HepG2 (cell line): ENCODE results near the gene SYTL2. TPM values are rescaled to one million over a fixed set of nuclear protein-coding genes. Genes with fewer than 3 reads are reported as not detected.

Source experiments
- AHR ChIP-seq: IDR thresholded peaks from 2 replicates; pipeline ENCODE4 v1.6.1; 2018; ENCODE audit warnings: missing genetic modification reagents, missing compliant biosample characterization
- DMAP1 ChIP-seq: IDR thresholded peaks from 2 replicates; pipeline ENCODE4 v1.6.1; 2016
- HMG20B ChIP-seq: conservative IDR thresholded peaks from 2 replicates; pipeline ENCODE4 v1.6.1; 2016; ENCODE audit warnings: missing genetic modification reagents, missing compliant biosample characterization
- HOXD1 ChIP-seq: sonication (generic); formaldehyde crosslinking; IDR thresholded peaks from 2 replicates; pipeline ENCODE4 v1.5.0; 2020; ENCODE audit warnings: missing genetic modification reagents
- JARID2 ChIP-seq: sonication (generic); formaldehyde crosslinking; IDR thresholded peaks from 2 replicates; pipeline ENCODE4 v1.8.1; 2023; ENCODE audit warnings: missing genetic modification reagents, inconsistent platforms; ENCODE audit not compliant: insufficient replicate concordance
- JUN ChIP-seq: sonication (generic); formaldehyde crosslinking; IDR thresholded peaks from 2 replicates; pipeline ENCODE4 v1.4.0; 2020; ENCODE audit warnings: mild to moderate bottlenecking, missing genetic modification reagents
- KLF9 ChIP-seq: IDR thresholded peaks from 2 replicates; pipeline ENCODE4 v1.6.1; 2016; ENCODE audit warnings: low read depth
- NONO ChIP-seq, 2 experiments: fragments of 450-650 bp in 1 of 2; sonication (generic) in 1 of 2; formaldehyde crosslinking in 1 of 2; IDR thresholded peaks in 1 of 2; conservative IDR thresholded peaks in 1 of 2; 2 replicates each; pipeline versions ENCODE4 v1.6.1 to v1.8.0; 2017 to 2022; ENCODE audit warnings: mild to moderate bottlenecking in 1 of 2, missing genetic modification reagents in 1 of 2, moderate library complexity in 1 of 2
- POLR2A ChIP-seq, 2 experiments: IDR thresholded peaks; 2 replicates each; pipeline ENCODE4 v1.6.1; 2011; ENCODE audit warnings: low read depth in 2 of 2, low read length in 2 of 2, mild to moderate bottlenecking in 1 of 2, moderate library complexity in 1 of 2; ENCODE audit not compliant: insufficient read depth in 1 of 2
- RFX5 ChIP-seq: IDR thresholded peaks from 2 replicates; pipeline ENCODE4 v1.6.1; 2011; ENCODE audit warnings: low read depth, low read length, improper control_type of control experiment
- TARDBP ChIP-seq: sonication (generic); formaldehyde crosslinking; IDR thresholded peaks from 2 replicates; pipeline ENCODE4 v1.8.0; 2022; ENCODE audit warnings: mild to moderate bottlenecking, missing genetic modification reagents
- TP53 ChIP-seq: sonication (generic); formaldehyde crosslinking; conservative IDR thresholded peaks from 2 replicates; pipeline ENCODE4 v1.4.0; 2020; ENCODE audit warnings: missing genetic modification reagents
- U2AF1 ChIP-seq: fragments of 200-400 bp; formaldehyde crosslinking; optimal IDR thresholded peaks from 2 replicates; pipeline ENCODE3; 2017; ENCODE audit warnings: mild to moderate bottlenecking, low read depth, low read length
- ZC3H13 ChIP-seq: sonication (generic); formaldehyde crosslinking; IDR thresholded peaks from 2 replicates; pipeline ENCODE4 v1.8.1; 2023; ENCODE audit warnings: mild to moderate bottlenecking, missing genetic modification reagents, moderate library complexity
- ZC3H4 ChIP-seq: sonication (generic); formaldehyde crosslinking; IDR thresholded peaks from 2 replicates; pipeline ENCODE4 v1.4.0; 2020; ENCODE audit warnings: missing genetic modification reagents, borderline replicate concordance
- ZKSCAN1 ChIP-seq: fragments of 150-350 bp; IDR thresholded peaks from 2 replicates; pipeline ENCODE4 v1.6.1; 2014; ENCODE audit warnings: low read length
- ZNF101 ChIP-seq: sonication (generic); formaldehyde crosslinking; IDR thresholded peaks from 2 replicates; pipeline ENCODE4 v1.4.0; 2020; ENCODE audit warnings: mild to moderate bottlenecking, low read depth, missing genetic modification reagents, borderline replicate concordance
- ZNF17 ChIP-seq: sonication (generic); formaldehyde crosslinking; IDR thresholded peaks from 2 replicates; pipeline ENCODE4 v1.5.0; 2020; ENCODE audit warnings: mild to moderate bottlenecking, missing genetic modification reagents
- ZNF343 ChIP-seq: sonication (generic); formaldehyde crosslinking; IDR thresholded peaks from 2 replicates; pipeline ENCODE4 v1.4.0; 2020; ENCODE audit warnings: mild to moderate bottlenecking, missing genetic modification reagents
- ZNF451 ChIP-seq: sonication (generic); formaldehyde crosslinking; IDR thresholded peaks from 2 replicates; pipeline ENCODE4 v1.5.0; 2020; ENCODE audit warnings: mild to moderate bottlenecking, missing genetic modification reagents
- ZNF460 ChIP-seq: sonication (generic); formaldehyde crosslinking; IDR thresholded peaks from 2 replicates; pipeline ENCODE4 v1.5.1; 2020; ENCODE audit warnings: missing genetic modification reagents, mild to moderate bottlenecking, borderline replicate concordance
- ZNF501 ChIP-seq: sonication (generic); formaldehyde crosslinking; IDR thresholded peaks from 2 replicates; pipeline ENCODE4 v1.5.1; 2020; ENCODE audit warnings: mild to moderate bottlenecking, moderate library complexity, missing genetic modification reagents
- ZNF614 ChIP-seq: IDR thresholded peaks from 2 replicates; pipeline ENCODE4 v1.6.1; 2018; ENCODE audit warnings: missing biosample characterization, missing genetic modification reagents, inconsistent platforms, borderline replicate concordance
- ZNF7 ChIP-seq: IDR thresholded peaks from 2 replicates; pipeline ENCODE4 v1.6.1; 2016; ENCODE audit warnings: missing biosample characterization, missing genetic modification reagents
- ZNF782 ChIP-seq: sonication (generic); formaldehyde crosslinking; IDR thresholded peaks from 2 replicates; pipeline ENCODE4 v1.4.0; 2020; ENCODE audit warnings: missing genetic modification reagents, mild to moderate bottlenecking, borderline replicate concordance
- ZSCAN25 ChIP-seq: sonication (generic); formaldehyde crosslinking; IDR thresholded peaks from 2 replicates; pipeline ENCODE4 v1.8.0; 2022; ENCODE audit warnings: mild to moderate bottlenecking, missing genetic modification reagents
- ZSCAN9 ChIP-seq: IDR thresholded peaks from 2 replicates; pipeline ENCODE4 v1.6.1; 2016; ENCODE audit warnings: borderline replicate concordance
- polyA plus RNA-seq, 8 experiments: library from polyadenylated mRNA; depleted of rRNA in 3 of 8; stranded (reverse) in 7 of 8; unstranded in 1 of 8; fragments of >200 nt; fragmentation: Illumina TruSeq in 4 of 8; extraction: Trizol in 4 of 8; gene quantifications; 2 replicates each; pipeline versions ENCODE4 v1.2.1 to v1.2.3, GENCODE V29; 2011 to 2016; ENCODE audit warnings: low read depth in 4 of 8, missing spikeins in 1 of 8, mixed read lengths in 1 of 8; ENCODE audit not compliant: insufficient read depth in 1 of 8
- total RNA-seq, 5 experiments: library from RNA; depleted of rRNA; stranded (reverse); fragments of >200 nt; fragmentation: Illumina TruSeq; extraction: Trizol; gene quantifications; 2 replicates each; pipeline ENCODE4 v1.2.3, GENCODE V29; 2016; ENCODE audit warnings: low read depth in 1 of 5
- TF ChIP-seq, protein P1 (sequence below): sonication (generic); formaldehyde crosslinking; IDR thresholded peaks from 2 replicates; pipeline ENCODE4 v1.4.0; 2020; ENCODE audit warnings: mild to moderate bottlenecking, missing genetic modification reagents
- TF ChIP-seq, protein P2 (sequence below): sonication (generic); formaldehyde crosslinking; IDR thresholded peaks from 2 replicates; pipeline ENCODE4 v1.4.0; 2020; ENCODE audit warnings: missing genetic modification reagents

Gene SYTL2
- total and polyA plus RNA-seq, 2 of the 13 experiments (the other 11 are each of a cell fraction or from before 2014, with no cell fraction given) = 0.77 to 0.90 TPM

DNA sequence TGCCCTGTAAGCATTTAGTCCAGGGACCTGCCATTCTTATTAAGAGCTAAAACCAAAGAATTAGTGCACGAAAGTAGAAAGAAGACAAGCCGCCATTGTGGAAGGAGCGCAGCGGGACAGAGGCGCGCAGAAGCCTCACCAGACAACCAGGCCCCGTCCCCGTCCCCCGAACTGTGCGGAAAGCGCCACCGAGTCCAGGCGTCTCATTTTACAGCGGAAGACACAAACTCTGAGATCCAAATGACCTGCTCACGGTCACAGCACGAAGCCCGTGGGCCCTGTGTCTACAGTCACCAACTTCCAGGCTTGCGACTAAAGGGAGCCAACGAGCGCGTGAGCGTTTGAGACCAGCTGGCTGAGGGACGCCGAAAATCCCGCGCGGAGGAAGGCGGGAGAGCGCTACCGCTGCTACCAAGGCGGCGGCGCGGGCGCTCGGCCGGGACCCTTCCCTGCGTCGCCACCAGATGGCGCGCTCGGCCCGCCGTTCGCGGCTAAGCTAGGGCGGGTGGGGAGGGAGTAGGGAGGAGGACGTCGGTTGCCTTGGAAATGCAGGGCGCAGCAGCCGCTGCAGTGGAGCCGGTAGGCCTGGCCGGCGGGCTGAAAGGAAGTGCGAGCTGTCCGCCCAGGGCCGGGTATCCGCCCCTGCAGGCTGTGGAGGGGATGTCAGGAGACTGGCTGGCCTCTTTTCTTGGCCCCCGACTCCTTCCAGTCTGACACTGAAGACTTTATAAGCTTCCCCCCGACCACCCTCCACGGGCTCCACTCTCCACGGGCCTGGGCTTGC is 43.8 kb upstream of the SYTL2 start (continued):
- TF ChIP-seq RFX5 (no peak), ZNF17 (CRISPR knock-in tag) (no peak), HOXD1 (no peak), ZSCAN25 (CRISPR knock-in tag) (peak; percentile 96), U2AF1 (no peak), ZNF451 (CRISPR knock-in tag) (peak; percentile 79), TP53 (no peak), AHR (CRISPR knock-in tag) (peak; percentile 78; the same call in 1 of the 2 replicates), POLR2A (IDR thresholded peaks at IDR 0.05; ENCODE audit: insufficient read depth in 1 of 2, low read depth in 2 of 2, low read length in 2 of 2) (peak; percentile 50 to 75; a peak in 2 of 4 replicates), ZNF343 (CRISPR knock-in tag) (peak; percentile 88; the same call in 1 of the 2 replicates), ZKSCAN1 (no peak), NONO (IDR thresholded peaks at IDR 0.05) (no peak), NONO (CRISPR knock-in tag; conservative IDR thresholded peaks at IDR 0.05) (peak; percentile 86), JUN (CRISPR knock-in tag) (peak; percentile 64; the same call in 1 of the 2 replicates), TARDBP (CRISPR knock-in tag) (peak; percentile 63; the same call in 1 of the 2 replicates), HMG20B (no peak), ZNF614 (peak; percentile 91; the same call in 1 of the 2 replicates), ZC3H13 (CRISPR knock-in tag) (peak; percentile 68; the same call in 1 of the 2 replicates), JARID2 (CRISPR knock-in tag) (peak; percentile 52), ZNF782 (CRISPR knock-in tag) (peak; percentile 65; the same call in 1 of the 2 replicates), ZNF501 (CRISPR knock-in tag) (peak; percentile 90; the same call in 1 of the 2 replicates), KLF9 (no peak), ZNF101 (CRISPR knock-in tag) (no peak), ZNF460 (CRISPR knock-in tag) (no peak), ZSCAN9 (CRISPR knock-in tag) (peak; percentile 67; the same call in 1 of the 2 replicates), DMAP1 (peak; percentile 90), ZC3H4 (no peak), ZNF7 (CRISPR knock-in tag) (no peak)
- TF ChIP-seq, protein P1, sequence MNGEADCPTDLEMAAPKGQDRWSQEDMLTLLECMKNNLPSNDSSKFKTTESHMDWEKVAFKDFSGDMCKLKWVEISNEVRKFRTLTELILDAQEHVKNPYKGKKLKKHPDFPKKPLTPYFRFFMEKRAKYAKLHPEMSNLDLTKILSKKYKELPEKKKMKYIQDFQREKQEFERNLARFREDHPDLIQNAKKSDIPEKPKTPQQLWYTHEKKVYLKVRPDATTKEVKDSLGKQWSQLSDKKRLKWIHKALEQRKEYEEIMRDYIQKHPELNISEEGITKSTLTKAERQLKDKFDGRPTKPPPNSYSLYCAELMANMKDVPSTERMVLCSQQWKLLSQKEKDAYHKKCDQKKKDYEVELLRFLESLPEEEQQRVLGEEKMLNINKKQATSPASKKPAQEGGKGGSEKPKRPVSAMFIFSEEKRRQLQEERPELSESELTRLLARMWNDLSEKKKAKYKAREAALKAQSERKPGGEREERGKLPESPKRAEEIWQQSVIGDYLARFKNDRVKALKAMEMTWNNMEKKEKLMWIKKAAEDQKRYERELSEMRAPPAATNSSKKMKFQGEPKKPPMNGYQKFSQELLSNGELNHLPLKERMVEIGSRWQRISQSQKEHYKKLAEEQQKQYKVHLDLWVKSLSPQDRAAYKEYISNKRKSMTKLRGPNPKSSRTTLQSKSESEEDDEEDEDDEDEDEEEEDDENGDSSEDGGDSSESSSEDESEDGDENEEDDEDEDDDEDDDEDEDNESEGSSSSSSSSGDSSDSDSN (CRISPR knock-in tag) = peak; percentile 95
- TF ChIP-seq, protein P2, sequence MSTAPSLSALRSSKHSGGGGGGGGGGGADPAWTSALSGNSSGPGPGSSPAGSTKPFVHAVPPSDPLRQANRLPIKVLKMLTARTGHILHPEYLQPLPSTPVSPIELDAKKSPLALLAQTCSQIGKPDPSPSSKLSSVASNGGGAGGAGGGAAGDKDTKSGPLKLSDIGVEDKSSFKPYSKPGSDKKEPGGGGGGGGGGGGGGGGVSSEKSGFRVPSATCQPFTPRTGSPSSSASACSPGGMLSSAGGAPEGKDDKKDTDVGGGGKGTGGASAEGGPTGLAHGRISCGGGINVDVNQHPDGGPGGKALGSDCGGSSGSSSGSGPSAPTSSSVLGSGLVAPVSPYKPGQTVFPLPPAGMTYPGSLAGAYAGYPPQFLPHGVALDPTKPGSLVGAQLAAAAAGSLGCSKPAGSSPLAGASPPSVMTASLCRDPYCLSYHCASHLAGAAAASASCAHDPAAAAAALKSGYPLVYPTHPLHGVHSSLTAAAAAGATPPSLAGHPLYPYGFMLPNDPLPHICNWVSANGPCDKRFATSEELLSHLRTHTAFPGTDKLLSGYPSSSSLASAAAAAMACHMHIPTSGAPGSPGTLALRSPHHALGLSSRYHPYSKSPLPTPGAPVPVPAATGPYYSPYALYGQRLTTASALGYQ = 0 out of 2 replicates have a peak, but pooled peaks have one; percentile 59
